Endothelial cell of umbilical vein (primary cell): ENCODE measurements around the gene WARS2. TPM values are rescaled to one million over a fixed set of nuclear protein-coding genes. Genes with fewer than 3 reads are reported as not detected.

Experiments used
- BruUV-seq: library from RNA; stranded (reverse); fragments of 400-500 nt; replicated peaks from 2 replicates; lab custom pipeline; 2021; lab: Mats Ljungman, UMichigan
- CTCF ChIA-PET: fragments of 300-600, 350-600 bp; sonication (Branson Sonifier 250); formaldehyde crosslinking; loops from one replicate; lab custom pipeline; 2021; ENCODE audit warnings: antibody characterized with exemption, inconsistent platforms; lab: Charles Lee
- POLR2A ChIA-PET: fragments of 300-600, 350-600 bp; sonication (Branson Sonifier 250); formaldehyde crosslinking; loops from one replicate; lab custom pipeline; 2021; ENCODE audit warnings: antibody characterized with exemption, inconsistent platforms; lab: Charles Lee
- DNase-seq: peaks from one replicate; pipeline ENCODE4 v3.0.0-alpha.2; 2011; ENCODE audit warnings: low read depth, low spot score
- FAIRE-seq: peaks from 2 replicates; lab custom pipeline; 2011; peaks lifted over from hg19 to GRCh38; lab: Jason Lieb, UNC
- H2AFZ ChIP-seq: 2 replicates; pipeline ENCODE4 v1.6.0; 2012; ENCODE audit warnings: low read depth, low read length, control low read depth, inconsistent platforms
- H3K27ac ChIP-seq: 2 replicates; pipeline ENCODE4 v1.5.1; 2011; ENCODE audit warnings: low read depth, mild to moderate bottlenecking, control low read depth, low read length, moderate library complexity; ENCODE audit not compliant: insufficient read depth
- H3K27me3 ChIP-seq, 2 experiments: 2 replicates each; pipeline versions ENCODE4 v1.6.0 to v1.6.1; 2011; ENCODE audit warnings: low read length in 2 of 2, mixed read lengths in 1 of 2; ENCODE audit not compliant: control insufficient read depth in 2 of 2, insufficient read depth in 2 of 2
- H3K36me3 ChIP-seq, 2 experiments: 2 replicates in 1 of 2; 3 replicates in 1 of 2; pipeline ENCODE4 v1.5.1; 2011; ENCODE audit warnings: low read length in 2 of 2, mild to moderate bottlenecking in 1 of 2, moderate library complexity in 1 of 2; ENCODE audit not compliant: control insufficient read depth in 2 of 2, insufficient read depth in 2 of 2; ENCODE audit errors: extremely low read depth in 1 of 2
- H3K4me1 ChIP-seq: 3 replicates; pipeline ENCODE4 v1.5.1; 2011; ENCODE audit warnings: mild to moderate bottlenecking, low read length; ENCODE audit not compliant: control insufficient read depth, insufficient read depth; ENCODE audit errors: extremely low read depth
- H3K4me2 ChIP-seq: 2 replicates; pipeline ENCODE4 v1.6.1; 2011; ENCODE audit warnings: low read length, control low read depth, mixed read lengths; ENCODE audit not compliant: insufficient read depth
- H3K4me3 ChIP-seq, 3 experiments: fragments of 200-600 bp in 1 of 3; sonication (generic), shearing (Covaris generic) in 1 of 3; replicated peaks in 1 of 3; 2 replicates each; pipeline ENCODE4 v1.5.1; 2011 to 2016; ENCODE audit warnings: control low read depth in 3 of 3, low read length in 3 of 3, mild to moderate bottlenecking in 2 of 3, inconsistent platforms in 1 of 3, low read depth in 1 of 3, moderate library complexity in 1 of 3; ENCODE audit not compliant: insufficient read depth in 1 of 3
- H3K79me2 ChIP-seq: 2 replicates; pipeline ENCODE4 v1.6.0; 2012; ENCODE audit warnings: low read length, inconsistent platforms; ENCODE audit not compliant: control insufficient read depth, insufficient read depth
- H3K9ac ChIP-seq: replicated peaks from 2 replicates; pipeline ENCODE3; 2011; ENCODE audit warnings: low read length, control low read depth; ENCODE audit not compliant: insufficient read depth; ENCODE audit errors: extremely low read depth
- H3K9me1 ChIP-seq: replicated peaks from 3 replicates; pipeline ENCODE4 v1.6.0; 2011; ENCODE audit warnings: mild to moderate bottlenecking, low read length; ENCODE audit not compliant: control insufficient read depth, insufficient read depth; ENCODE audit errors: extremely low read depth
- H3K9me3 ChIP-seq: replicated peaks from 2 replicates; pipeline ENCODE4 v1.5.1; 2012; ENCODE audit warnings: low read length, inconsistent platforms; ENCODE audit not compliant: control insufficient read depth, insufficient read depth
- H4K20me1 ChIP-seq: replicated peaks from 2 replicates; pipeline ENCODE3; 2011; ENCODE audit warnings: mild to moderate bottlenecking, low read length; ENCODE audit not compliant: control insufficient read depth, insufficient read depth; ENCODE audit errors: extremely low read depth
- EZH2 ChIP-seq: IDR thresholded peaks from 2 replicates; pipeline ENCODE4 v1.6.1; 2012; ENCODE audit warnings: borderline replicate concordance, low read depth, mild to moderate bottlenecking, moderate library complexity, low read length, inconsistent platforms; ENCODE audit not compliant: severe bottlenecking
- FOS ChIP-seq: IDR thresholded peaks from 2 replicates; pipeline ENCODE4 v1.6.1; 2011; ENCODE audit warnings: mild to moderate bottlenecking, low read length, moderate library complexity, borderline replicate concordance; ENCODE audit not compliant: insufficient read depth
- GATA2 ChIP-seq: IDR thresholded peaks from 2 replicates; pipeline ENCODE4 v1.7.0; 2011; ENCODE audit warnings: low read depth, mild to moderate bottlenecking, moderate library complexity, mixed read lengths, low read length; ENCODE audit not compliant: insufficient read length, insufficient read depth
- JUN ChIP-seq: IDR thresholded peaks from 2 replicates; pipeline ENCODE4 v1.6.1; 2011; ENCODE audit warnings: borderline replicate concordance, low read depth; ENCODE audit not compliant: insufficient read length, insufficient read depth
- MYC ChIP-seq: IDR thresholded peaks from one replicate; pipeline ENCODE4 v1.6.1; 2011; ENCODE audit warnings: mild to moderate bottlenecking, low read depth, low read length
- POLR2A ChIP-seq: IDR thresholded peaks from 2 replicates; pipeline ENCODE4 v1.6.1; 2012; ENCODE audit warnings: low read depth, mild to moderate bottlenecking, control low read depth, low read length
- POLR2AphosphoS5 ChIP-seq: IDR thresholded peaks from 2 replicates; pipeline ENCODE4 v1.6.1; 2012; ENCODE audit warnings: low read depth, mild to moderate bottlenecking, control low read depth, low read length, moderate library complexity; ENCODE audit not compliant: insufficient read depth
- dilution Hi-C: fragments of 300-500 bp; cut with MboI; formaldehyde crosslinking; loops from one replicate; pipeline ENCODE4 v1.15.0; 2019; ENCODE audit warnings: low sequenced_read_pairs; ENCODE audit not compliant: extremely low pct_ligation_motif_present
- intact Hi-C: fragments of 100-400 bp; cut with micrococcal nuclease; formaldehyde crosslinking; loops from one replicate; pipeline ENCODE4 v1.10.0; 2022
- polyA plus RNA-seq, 4 experiments: library from polyadenylated mRNA; depleted of rRNA in 3 of 4; stranded (reverse) in 3 of 4; unstranded in 1 of 4; fragments of >200 nt; gene quantifications; 2 replicates each; pipeline versions ENCODE4 v1.2.1 to v1.2.3, GENCODE V29; 2011 to 2012; ENCODE audit warnings: missing spikeins in 1 of 4
- total RNA-seq: library from RNA; stranded (reverse); gene quantifications from 2 replicates; pipeline ENCODE4 v1.2.3, GENCODE V29; 2021
- TF ChIP-seq, protein P1 (sequence below): IDR thresholded peaks from 2 replicates; pipeline ENCODE4 v1.6.1; 2011; ENCODE audit not compliant: insufficient read depth, insufficient read length
- TF ChIP-seq, protein P2 (sequence below), 2 donors: IDR thresholded peaks; 1 replicate in 1 of 2; 2 replicates in 1 of 2; pipeline ENCODE4 v1.5.1; 2011; ENCODE audit warnings: low read length in 2 of 2, mild to moderate bottlenecking in 2 of 2, moderate library complexity in 2 of 2, control low read depth in 1 of 2, inconsistent platforms in 1 of 2, low read depth in 1 of 2; ENCODE audit not compliant: insufficient read depth in 1 of 2; ENCODE audit errors: extremely low read depth in 1 of 2

WARS2 gene
- total and polyA plus RNA-seq, 2 donors (not counting 3 experiments of a cell fraction or from before 2014, with no cell fraction given), result 5.9 to 11.8 TPM

DNA sequence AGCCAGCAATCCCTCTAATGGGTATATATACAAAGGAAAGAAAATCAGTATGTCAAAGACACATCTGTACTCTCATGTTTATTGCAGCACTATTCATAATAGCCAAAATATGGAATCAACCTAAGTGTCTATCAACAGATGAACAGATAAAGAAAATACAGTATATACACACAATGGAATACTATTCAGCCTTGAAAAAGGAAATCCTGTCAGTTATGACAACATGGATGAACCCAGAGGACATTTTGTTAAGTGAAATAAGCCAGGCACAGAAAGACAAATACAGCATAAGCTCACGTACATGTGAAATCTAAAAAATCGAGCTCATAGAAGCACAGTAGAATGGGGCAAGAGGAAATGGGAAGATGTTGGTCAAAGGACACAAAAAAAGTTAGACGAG, 69.1 kb downstream of the WARS2 start:
- no peaks in the 10 kb centered on the region for H3K9me1 ChIP-seq
- no peaks in the 10 kb centered on the region for H4K20me1 ChIP-seq
- H3K4me3 ChIP-seq, result no peak overlapping the region
- H3K9ac ChIP-seq, result no peak overlapping the region
- H3K4me2 ChIP-seq, result no peak overlapping the region
- CTCF ChIA-PET, result interaction anchor here (0.8 kb wide), 1 partner anchor 10 kb away, joined by 3 read pairs; no protein-coding TSS in a partner anchor
- no peak overlapping the region for H3K27ac ChIP-seq
- H3K9me3 ChIP-seq, result no peaks in the 10 kb centered on the region
- BruUV-seq, result no TSS peak
- TF ChIP-seq FOS, result no peak
- no peak for TF ChIP-seq POLR2A
- TF ChIP-seq GATA2, result no peak
- no peak for TF ChIP-seq POLR2AphosphoS5
- no peak for TF ChIP-seq JUN
- TF ChIP-seq, protein P1, sequence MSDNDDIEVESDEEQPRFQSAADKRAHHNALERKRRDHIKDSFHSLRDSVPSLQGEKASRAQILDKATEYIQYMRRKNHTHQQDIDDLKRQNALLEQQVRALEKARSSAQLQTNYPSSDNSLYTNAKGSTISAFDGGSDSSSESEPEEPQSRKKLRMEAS, result no peak
- no peak for TF ChIP-seq MYC
- TF ChIP-seq, protein P2, sequence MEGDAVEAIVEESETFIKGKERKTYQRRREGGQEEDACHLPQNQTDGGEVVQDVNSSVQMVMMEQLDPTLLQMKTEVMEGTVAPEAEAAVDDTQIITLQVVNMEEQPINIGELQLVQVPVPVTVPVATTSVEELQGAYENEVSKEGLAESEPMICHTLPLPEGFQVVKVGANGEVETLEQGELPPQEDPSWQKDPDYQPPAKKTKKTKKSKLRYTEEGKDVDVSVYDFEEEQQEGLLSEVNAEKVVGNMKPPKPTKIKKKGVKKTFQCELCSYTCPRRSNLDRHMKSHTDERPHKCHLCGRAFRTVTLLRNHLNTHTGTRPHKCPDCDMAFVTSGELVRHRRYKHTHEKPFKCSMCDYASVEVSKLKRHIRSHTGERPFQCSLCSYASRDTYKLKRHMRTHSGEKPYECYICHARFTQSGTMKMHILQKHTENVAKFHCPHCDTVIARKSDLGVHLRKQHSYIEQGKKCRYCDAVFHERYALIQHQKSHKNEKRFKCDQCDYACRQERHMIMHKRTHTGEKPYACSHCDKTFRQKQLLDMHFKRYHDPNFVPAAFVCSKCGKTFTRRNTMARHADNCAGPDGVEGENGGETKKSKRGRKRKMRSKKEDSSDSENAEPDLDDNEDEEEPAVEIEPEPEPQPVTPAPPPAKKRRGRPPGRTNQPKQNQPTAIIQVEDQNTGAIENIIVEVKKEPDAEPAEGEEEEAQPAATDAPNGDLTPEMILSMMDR (IDR thresholded peaks at IDR 0.05; ENCODE audit: extremely low read depth in 1 of 2, insufficient read depth in 1 of 2, low read depth in 1 of 2, low read length in 2 of 2), result no peak
- no peak for TF ChIP-seq EZH2
- no peak for FAIRE-seq
- no peak overlapping the region for H2AFZ ChIP-seq
- dilution Hi-C loops (no loop called here), intact Hi-C loops (no loop called here)
- H3K4me1 ChIP-seq, result no peaks in the 10 kb centered on the region
- H3K79me2 ChIP-seq, result no peaks in the 10 kb centered on the region
- no peak for DNase-seq
- no peaks in the 10 kb centered on the region for H3K27me3 ChIP-seq
- no peaks in the 10 kb centered on the region for H3K36me3 ChIP-seq
- POLR2A ChIA-PET, result no interaction called here
